Lung (tissue), 12 donors: ENCODE data around the gene WDR45B. TPM values are rescaled to one million over a fixed set of nuclear protein-coding genes. Genes with fewer than 3 reads are reported as not detected.

ENCODE experiments used
- ATAC-seq: fragments of 200-7000 bp; cut with Tn5 transposase; one replicate; pipeline ENCODE4 v1.9.1; 2020; ENCODE audit warnings: moderate number of reproducible peaks; ENCODE audit not compliant: insufficient read depth, low FRiP score
- DNase-seq, 3 donors: peaks; one replicate each; pipeline ENCODE4 v3.0.0-alpha.2; 2013 to 2017
- H3K27ac ChIP-seq, 2 donors: one replicate each; pipeline ENCODE4 v1.5.1; 2013; ENCODE audit warnings: mild to moderate bottlenecking in 2 of 2, moderate library complexity in 2 of 2, control low read depth in 1 of 2, inconsistent platforms in 1 of 2, low read depth in 1 of 2, low read length in 1 of 2
- H3K27me3 ChIP-seq, 3 donors: one replicate each; pipeline ENCODE4 v1.5.1; 2013; ENCODE audit warnings: low read length in 2 of 3; ENCODE audit not compliant: control insufficient read depth in 3 of 3, insufficient read depth in 3 of 3
- H3K36me3 ChIP-seq, 4 donors: one replicate each; pipeline ENCODE4 v1.5.1; 2013; ENCODE audit warnings: low read length in 4 of 4, mild to moderate bottlenecking in 1 of 4, moderate library complexity in 1 of 4; ENCODE audit not compliant: control insufficient read depth in 4 of 4, insufficient read depth in 4 of 4
- H3K4me1 ChIP-seq, 5 donors: one replicate each; pipeline ENCODE4 v1.5.1; 2013; ENCODE audit warnings: low read length in 5 of 5, mild to moderate bottlenecking in 2 of 5, moderate library complexity in 1 of 5; ENCODE audit not compliant: control insufficient read depth in 5 of 5, insufficient read depth in 5 of 5
- H3K4me3 ChIP-seq: one replicate; pipeline ENCODE4 v1.5.1; 2013; ENCODE audit warnings: mild to moderate bottlenecking, control low read depth, moderate library complexity
- H3K9ac ChIP-seq, 2 donors: one replicate each; pipeline ENCODE4 v1.5.1; 2013; ENCODE audit warnings: low read length in 2 of 2, control low read depth in 1 of 2; ENCODE audit not compliant: insufficient read depth in 1 of 2
- H3K9me3 ChIP-seq, 4 donors: one replicate each; pipeline ENCODE4 v1.5.1; 2013; ENCODE audit warnings: low read length in 3 of 4, mild to moderate bottlenecking in 1 of 4, moderate library complexity in 1 of 4; ENCODE audit not compliant: control insufficient read depth in 4 of 4, insufficient read depth in 3 of 4
- WGBS, 2 donors: extraction: QIAGEN DNeasy Blood & Tissue Kit; methylation state at CpG; one replicate each; pipeline ENCODE4 v1.1.7; 2013; 5-methylcytosine and 5-hydroxymethylcytosine counted together
- polyA plus RNA-seq, 2 donors: library from polyadenylated mRNA; stranded (reverse); fragments of 200-250 nt; gene quantifications; one replicate each; pipeline ENCODE4 v1.2.1, GENCODE V29; 2013
- total RNA-seq, 2 donors: library from RNA; depleted of rRNA in 1 of 2; stranded (reverse); fragments of >200 nt in 1 of 2; gene quantifications; one replicate each; pipeline ENCODE4 v1.2.1, GENCODE V29; 2014 to 2021
- TF ChIP-seq, protein P1 (sequence below): IDR thresholded peaks from 2 replicates; pipeline ENCODE4 v1.5.1; 2012; ENCODE audit warnings: mild to moderate bottlenecking; ENCODE audit errors: control extremely low read depth, extremely low read depth
- donor health status: control.
- donor health status: control.
- donor health status: Bipolar disorder and iron deficiency.
- donor health status: healthy.
- donor health status: DM: yes; HTN: yes; CAD: no.

The WDR45B gene
- total and polyA plus RNA-seq, 4 donors, result 39.6 to 92.8 (median 65.0) TPM

DNA sequence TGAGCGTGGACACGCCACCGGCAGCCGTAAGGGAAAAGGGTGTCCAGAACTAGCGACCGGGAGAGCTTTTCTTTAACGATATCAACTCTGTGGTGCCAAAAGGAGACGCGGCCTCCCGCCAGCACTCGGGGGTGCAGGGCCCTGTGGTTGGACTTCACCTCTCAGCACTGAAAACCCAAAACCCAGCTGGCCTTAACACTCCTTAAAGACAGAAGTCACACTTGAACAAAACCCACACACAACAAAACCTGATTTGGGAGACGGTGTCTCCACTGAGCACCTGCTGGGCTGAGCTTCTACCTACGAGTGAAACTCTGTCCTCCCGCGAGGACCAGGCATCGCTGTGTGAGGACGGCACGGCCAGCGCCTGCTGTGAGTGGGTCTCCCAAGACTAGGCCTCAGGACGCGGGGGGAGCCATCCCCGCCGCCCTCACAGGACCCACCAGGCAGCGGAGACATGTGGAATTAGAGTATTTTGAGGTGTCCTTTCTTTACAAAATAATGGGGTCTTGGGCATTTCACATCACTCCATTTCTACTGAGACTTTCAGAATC is 46.7 kb downstream of the WDR45B start:
- no peak for ATAC-seq
- H3K4me3 ChIP-seq, result no peak overlapping the region
- peaks cover 0 to 25% (median 8%) of the 10 kb centered on the region in 5 donors for H3K4me1 ChIP-seq
- no peaks in the 10 kb centered on the region for H3K27me3 ChIP-seq
- H3K9me3 ChIP-seq, result peaks cover 0 to 2% (median 0%) of the 10 kb centered on the region in 4 donors
- no peak overlapping the region for H3K9ac ChIP-seq
- DNase-seq, result no peak
- H3K27ac ChIP-seq, result no peak overlapping the region
- TF ChIP-seq, protein P1, sequence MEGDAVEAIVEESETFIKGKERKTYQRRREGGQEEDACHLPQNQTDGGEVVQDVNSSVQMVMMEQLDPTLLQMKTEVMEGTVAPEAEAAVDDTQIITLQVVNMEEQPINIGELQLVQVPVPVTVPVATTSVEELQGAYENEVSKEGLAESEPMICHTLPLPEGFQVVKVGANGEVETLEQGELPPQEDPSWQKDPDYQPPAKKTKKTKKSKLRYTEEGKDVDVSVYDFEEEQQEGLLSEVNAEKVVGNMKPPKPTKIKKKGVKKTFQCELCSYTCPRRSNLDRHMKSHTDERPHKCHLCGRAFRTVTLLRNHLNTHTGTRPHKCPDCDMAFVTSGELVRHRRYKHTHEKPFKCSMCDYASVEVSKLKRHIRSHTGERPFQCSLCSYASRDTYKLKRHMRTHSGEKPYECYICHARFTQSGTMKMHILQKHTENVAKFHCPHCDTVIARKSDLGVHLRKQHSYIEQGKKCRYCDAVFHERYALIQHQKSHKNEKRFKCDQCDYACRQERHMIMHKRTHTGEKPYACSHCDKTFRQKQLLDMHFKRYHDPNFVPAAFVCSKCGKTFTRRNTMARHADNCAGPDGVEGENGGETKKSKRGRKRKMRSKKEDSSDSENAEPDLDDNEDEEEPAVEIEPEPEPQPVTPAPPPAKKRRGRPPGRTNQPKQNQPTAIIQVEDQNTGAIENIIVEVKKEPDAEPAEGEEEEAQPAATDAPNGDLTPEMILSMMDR, result no peak
- peaks cover 10 to 47% (median 27%) of the 10 kb centered on the region in 4 donors for H3K36me3 ChIP-seq
- WGBS, 2 donors, result 96 to 98% methylated on average over 24 of the region's 24 CpGs

DNA sequence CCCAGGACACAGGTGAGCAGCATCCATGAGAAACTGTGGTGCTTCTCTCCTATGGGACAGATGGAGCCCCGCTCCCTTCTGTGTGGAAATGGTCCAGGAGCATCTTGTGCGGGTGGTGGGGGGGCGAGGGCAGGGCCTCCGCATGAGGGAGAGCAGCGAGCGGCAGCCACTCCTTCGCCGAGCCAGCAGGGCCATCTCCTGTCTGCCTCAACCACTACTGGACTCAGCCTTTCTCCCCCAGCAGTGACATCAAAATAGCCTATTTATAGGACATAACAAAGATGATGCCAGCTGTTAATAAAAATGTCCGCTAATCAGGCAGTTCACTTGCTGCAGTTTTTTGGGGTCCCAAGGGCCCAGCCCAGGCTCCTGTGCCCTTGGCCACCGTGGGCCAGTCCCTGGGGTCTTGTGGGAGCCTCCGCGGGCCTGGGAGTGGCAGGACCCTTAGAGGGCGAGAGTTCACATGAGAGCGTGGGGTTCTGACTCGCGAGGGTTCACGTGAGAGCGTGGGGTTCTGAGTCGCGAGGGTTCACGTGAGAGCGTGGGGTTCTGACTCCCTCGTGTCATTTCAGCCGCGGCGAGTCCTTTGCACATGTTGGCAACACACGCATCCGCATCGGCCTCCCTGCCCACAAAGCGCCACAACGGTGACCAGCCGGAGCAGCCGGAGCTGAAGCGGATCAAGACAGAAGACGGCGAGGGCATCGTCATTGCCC is 47.4 kb downstream of the WDR45B start:
- H3K36me3 ChIP-seq, result peaks cover 10 to 50% (median 27%) of the 10 kb centered on the region in 4 donors
- H3K27me3 ChIP-seq, result no peaks in the 10 kb centered on the region
- peaks cover 0 to 2% (median 0%) of the 10 kb centered on the region in 4 donors for H3K9me3 ChIP-seq
- H3K9ac ChIP-seq, result no peak overlapping the region
- TF ChIP-seq, protein P1, result no peak
- DNase-seq (no peak), ATAC-seq (no peak)
- H3K27ac ChIP-seq, result no peak overlapping the region
- no peak overlapping the region for H3K4me3 ChIP-seq
- peaks cover 0 to 22% (median 8%) of the 10 kb centered on the region in 5 donors for H3K4me1 ChIP-seq
- 97% methylated on average over 37 of the region's 37 CpGs for WGBS, 2 donors

DNA sequence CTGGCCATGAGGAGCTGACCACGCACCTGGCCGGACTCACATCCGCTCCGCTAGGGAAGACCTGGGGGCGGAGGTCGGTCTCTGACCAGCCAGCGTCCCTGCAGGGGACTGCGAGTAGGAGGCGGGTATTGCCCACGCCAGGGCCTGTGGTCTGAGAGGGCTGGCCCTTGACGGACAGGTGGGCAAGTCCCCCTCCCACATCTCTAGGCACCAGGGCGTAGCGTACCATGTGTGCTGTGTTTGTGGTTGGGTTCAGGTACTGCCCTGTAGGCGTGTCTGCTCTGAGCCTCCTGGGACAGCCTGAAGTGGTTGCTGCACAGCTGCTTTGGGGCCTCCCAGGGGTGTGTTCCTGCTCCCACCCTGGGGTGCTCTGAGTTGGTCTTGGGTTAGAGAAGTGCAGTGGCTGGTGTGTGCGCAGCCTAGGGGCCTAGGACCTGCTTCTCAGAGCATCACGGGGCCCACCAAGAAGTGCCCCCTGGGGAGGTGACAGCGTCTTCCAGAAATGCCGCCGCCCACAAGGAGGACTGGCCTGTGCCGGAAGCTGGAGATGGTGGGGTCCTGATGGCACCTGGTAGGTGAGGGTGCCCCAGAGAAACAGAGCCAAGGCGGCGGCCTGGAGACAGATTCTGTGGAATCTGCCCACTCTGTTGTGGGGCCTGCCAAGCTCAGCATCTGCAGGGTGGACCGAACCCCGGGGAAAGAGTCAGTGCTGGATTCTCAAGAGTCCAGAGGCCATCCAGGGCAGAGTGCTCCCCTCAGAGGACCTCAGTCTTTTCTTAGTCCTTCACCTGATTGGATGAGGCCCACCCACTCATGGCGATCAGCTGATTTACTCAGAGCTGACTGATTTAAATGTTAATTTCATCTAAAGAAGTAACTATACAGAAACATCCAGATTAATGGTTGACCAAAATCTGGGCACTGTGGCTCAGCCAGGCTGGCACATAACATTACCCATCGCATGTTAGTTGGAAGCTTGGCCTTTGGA is 48.3 kb downstream of the WDR45B start:
- Histone ChIP-seq H3K4me3 (no peak overlapping the region), H3K27me3 (no peaks in the 10 kb centered on the region), H3K36me3 (peaks cover 10 to 51% (median 30%) of the 10 kb centered on the region in 4 donors), H3K9ac (no peak overlapping the region), H3K9me3 (peaks cover 0 to 2% (median 0%) of the 10 kb centered on the region in 4 donors), H3K4me1 (peaks cover 0 to 14% (median 8%) of the 10 kb centered on the region in 5 donors), H3K27ac (no peak overlapping the region)
- DNase-seq (no peak), ATAC-seq (no peak)
- TF ChIP-seq, protein P1, result no peak
- WGBS, 2 donors, result 96 to 97% methylated on average over 26 of the region's 26 CpGs
